ENCODE data around the gene ZFAND4. TPM values are rescaled to one million over a fixed set of nuclear protein-coding genes. Genes with fewer than 3 reads are reported as not detected.

ZFAND4 gene
- polyA plus RNA-seq, 1 donor (not counting 4 experiments of a cell fraction or from before 2014, with no cell fraction given), result 2.9 TPM

DNA sequence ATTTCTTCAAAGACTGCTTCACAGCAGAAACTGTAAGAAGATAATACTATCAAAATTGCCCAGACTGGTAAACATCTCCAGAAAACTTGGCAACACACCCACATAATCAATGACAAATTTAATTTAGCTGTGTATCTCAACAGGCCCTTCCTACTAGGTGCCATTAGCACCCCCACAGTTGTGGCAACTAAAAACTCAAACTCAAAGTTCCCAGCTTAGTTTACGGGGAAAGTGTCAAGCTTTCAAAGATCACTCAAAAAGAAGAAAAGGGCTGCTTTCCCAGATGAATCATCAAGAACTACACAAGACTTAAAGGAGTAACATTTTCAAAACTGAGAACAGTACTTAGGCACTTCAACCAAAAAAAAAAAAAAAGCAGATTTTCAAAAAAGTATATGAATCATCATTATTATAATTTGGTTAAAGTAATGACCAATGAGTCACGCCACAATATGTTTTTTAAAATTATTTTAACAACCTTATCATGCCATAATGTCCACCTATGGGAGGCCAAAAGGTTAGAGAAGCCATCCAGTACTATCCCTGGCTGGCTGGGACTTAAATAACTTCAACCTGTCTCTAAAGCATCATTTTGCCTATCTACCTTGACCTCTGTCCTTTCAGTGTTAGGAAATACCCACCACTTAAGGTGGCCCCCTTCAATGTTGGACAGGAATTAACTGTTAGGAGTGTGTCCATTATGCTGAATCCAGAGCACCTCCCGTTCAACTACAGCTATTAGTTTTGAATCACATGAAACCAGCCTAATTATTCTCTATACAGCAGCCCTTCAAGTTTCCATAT is 90.8 kb downstream of the ZFAND4 start:
- Histone ChIP-seq H2AFZ (ENCODE audit: control insufficient read depth, low read length) (no peak overlapping the region), H3K79me2 (ENCODE audit: control insufficient read depth, insufficient read depth, low read length) (no peaks in the 10 kb centered on the region), H3K4me3 (ENCODE audit: control insufficient read depth in 2 of 3, extremely low read depth in 1 of 3, insufficient read depth in 2 of 3, low read depth in 1 of 3, low read length in 3 of 3) (no peak overlapping the region), H3K9me3 (ENCODE audit: control insufficient read depth, low read depth, low read length) (no peaks in the 10 kb centered on the region), H3K27me3 (ENCODE audit: control insufficient read depth, extremely low read depth, insufficient read depth, low read length) (no peaks in the 10 kb centered on the region), H3K4me2 (ENCODE audit: control insufficient read depth, extremely low read depth, insufficient read depth, low read depth, low read length) (no peak overlapping the region), H3K9me1 (ENCODE audit: control insufficient read depth, extremely low read depth, insufficient read depth, low read length) (no peaks in the 10 kb centered on the region), H3K9ac (ENCODE audit: control insufficient read depth, extremely low read depth, insufficient read depth, low read length) (no peak overlapping the region), H3K4me1 (ENCODE audit: control insufficient read depth, extremely low read depth, insufficient read depth, low read length) (peaks cover 7% of the 10 kb centered on the region), H3K27ac (ENCODE audit: control insufficient read depth, insufficient read depth, low read length) (no peak overlapping the region), H4K20me1 (ENCODE audit: control insufficient read depth, extremely low read depth, insufficient read depth, low read length) (no peaks in the 10 kb centered on the region), H3K36me3 (ENCODE audit: control insufficient read depth in 2 of 2, extremely low read depth in 1 of 2, insufficient read depth in 2 of 2, low read length in 2 of 2) (no peaks in the 10 kb centered on the region)
- FAIRE-seq (no peak), DNase-seq (ENCODE audit: low read depth, low spot score) (no peak)
- no peak for TF ChIP-seq EZH2 (IDR thresholded peaks at IDR 0.05; ENCODE audit: low read length)
- TF ChIP-seq, protein P1, sequence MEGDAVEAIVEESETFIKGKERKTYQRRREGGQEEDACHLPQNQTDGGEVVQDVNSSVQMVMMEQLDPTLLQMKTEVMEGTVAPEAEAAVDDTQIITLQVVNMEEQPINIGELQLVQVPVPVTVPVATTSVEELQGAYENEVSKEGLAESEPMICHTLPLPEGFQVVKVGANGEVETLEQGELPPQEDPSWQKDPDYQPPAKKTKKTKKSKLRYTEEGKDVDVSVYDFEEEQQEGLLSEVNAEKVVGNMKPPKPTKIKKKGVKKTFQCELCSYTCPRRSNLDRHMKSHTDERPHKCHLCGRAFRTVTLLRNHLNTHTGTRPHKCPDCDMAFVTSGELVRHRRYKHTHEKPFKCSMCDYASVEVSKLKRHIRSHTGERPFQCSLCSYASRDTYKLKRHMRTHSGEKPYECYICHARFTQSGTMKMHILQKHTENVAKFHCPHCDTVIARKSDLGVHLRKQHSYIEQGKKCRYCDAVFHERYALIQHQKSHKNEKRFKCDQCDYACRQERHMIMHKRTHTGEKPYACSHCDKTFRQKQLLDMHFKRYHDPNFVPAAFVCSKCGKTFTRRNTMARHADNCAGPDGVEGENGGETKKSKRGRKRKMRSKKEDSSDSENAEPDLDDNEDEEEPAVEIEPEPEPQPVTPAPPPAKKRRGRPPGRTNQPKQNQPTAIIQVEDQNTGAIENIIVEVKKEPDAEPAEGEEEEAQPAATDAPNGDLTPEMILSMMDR (optimal IDR thresholded peaks at IDR 0.05 in 1 of 3, IDR thresholded peaks at IDR 0.05 in 1 of 3, conservative IDR thresholded peaks at IDR 0.05 in 1 of 3; ENCODE audit: extremely low read depth in 1 of 3, insufficient read depth in 2 of 3, low read length in 3 of 3), result no peak
- dilution Hi-C loops (cut with MboI; ENCODE audit: extremely low pct_ligation_motif_present, low sequenced_read_pairs), result no loop called here

DNA sequence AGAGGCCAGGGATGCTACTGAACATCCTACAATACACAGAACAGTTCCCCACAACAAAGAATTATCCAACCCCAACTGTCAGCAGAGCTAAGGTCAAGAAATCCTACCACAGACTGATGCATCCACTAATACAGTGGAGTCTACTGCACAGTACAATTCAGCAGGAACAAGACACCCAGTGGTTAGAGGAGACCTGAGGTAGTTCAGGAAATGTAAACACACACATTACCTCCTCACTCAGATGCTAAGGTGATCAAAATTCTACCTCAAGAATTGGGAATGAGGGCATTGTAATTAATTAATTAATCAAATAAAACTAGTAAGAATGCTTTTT is 91.4 kb downstream of the ZFAND4 start:
- TF ChIP-seq EZH2 (IDR thresholded peaks at IDR 0.05; ENCODE audit: low read length), result no peak
- TF ChIP-seq, protein P1 (optimal IDR thresholded peaks at IDR 0.05 in 1 of 3, IDR thresholded peaks at IDR 0.05 in 1 of 3, conservative IDR thresholded peaks at IDR 0.05 in 1 of 3; ENCODE audit: extremely low read depth in 1 of 3, insufficient read depth in 2 of 3, low read length in 3 of 3), result no peak
- dilution Hi-C loops (cut with MboI; ENCODE audit: extremely low pct_ligation_motif_present, low sequenced_read_pairs), result no loop called here
- Histone ChIP-seq H3K4me3 (ENCODE audit: control insufficient read depth in 2 of 3, extremely low read depth in 1 of 3, insufficient read depth in 2 of 3, low read depth in 1 of 3, low read length in 3 of 3) (no peak overlapping the region), H3K9me3 (ENCODE audit: control insufficient read depth, low read depth, low read length) (no peaks in the 10 kb centered on the region), H3K27me3 (ENCODE audit: control insufficient read depth, extremely low read depth, insufficient read depth, low read length) (no peaks in the 10 kb centered on the region), H3K36me3 (ENCODE audit: control insufficient read depth in 2 of 2, extremely low read depth in 1 of 2, insufficient read depth in 2 of 2, low read length in 2 of 2) (no peaks in the 10 kb centered on the region), H3K27ac (ENCODE audit: control insufficient read depth, insufficient read depth, low read length) (no peak overlapping the region), H3K9ac (ENCODE audit: control insufficient read depth, extremely low read depth, insufficient read depth, low read length) (no peak overlapping the region), H3K4me2 (ENCODE audit: control insufficient read depth, extremely low read depth, insufficient read depth, low read depth, low read length) (no peak overlapping the region), H3K9me1 (ENCODE audit: control insufficient read depth, extremely low read depth, insufficient read depth, low read length) (no peaks in the 10 kb centered on the region), H3K4me1 (ENCODE audit: control insufficient read depth, extremely low read depth, insufficient read depth, low read length) (peaks cover 7% of the 10 kb centered on the region), H2AFZ (ENCODE audit: control insufficient read depth, low read length) (no peak overlapping the region), H4K20me1 (ENCODE audit: control insufficient read depth, extremely low read depth, insufficient read depth, low read length) (no peaks in the 10 kb centered on the region), H3K79me2 (ENCODE audit: control insufficient read depth, insufficient read depth, low read length) (no peaks in the 10 kb centered on the region)
- FAIRE-seq (no peak), DNase-seq (ENCODE audit: low read depth, low spot score) (no peak)
